Measurements from ENCODE around the gene BEND4.

BEND4 gene

GRCh38 chr4:42123071-42123644 lies 29.3 kb downstream of the BEND4 start:
- no peak for TF ChIP-seq PPARA (CRISPR knock-in tag; IDR thresholded peaks at IDR 0.05; ENCODE audit: borderline replicate concordance)
- TF ChIP-seq OSR1 (CRISPR knock-in tag; IDR thresholded peaks at IDR 0.05): no peak
- TF ChIP-seq ISL1 (CRISPR knock-in tag; IDR thresholded peaks at IDR 0.05): no peak
- no peak for TF ChIP-seq BACH2 (CRISPR knock-in tag; IDR thresholded peaks at IDR 0.05; ENCODE audit: borderline replicate concordance)
- TF ChIP-seq ZFP3 (CRISPR knock-in tag; IDR thresholded peaks at IDR 0.05): no peak
- no peak for TF ChIP-seq GLIS3 (CRISPR knock-in tag; IDR thresholded peaks at IDR 0.05)
- no peak for TF ChIP-seq ZC3H10 (CRISPR knock-in tag; IDR thresholded peaks at IDR 0.05)
- TF ChIP-seq ZNF70 (CRISPR knock-in tag; IDR thresholded peaks at IDR 0.05): no peak
- no peak for TF ChIP-seq ZNF8 (CRISPR knock-in tag; IDR thresholded peaks at IDR 0.05)
- no peak for TF ChIP-seq TCF4 (CRISPR knock-in tag; IDR thresholded peaks at IDR 0.05; ENCODE audit: borderline replicate concordance)
- no peak for TF ChIP-seq PATZ1 (CRISPR knock-in tag; IDR thresholded peaks at IDR 0.05; ENCODE audit: borderline replicate concordance)
- TF ChIP-seq, protein P1, sequence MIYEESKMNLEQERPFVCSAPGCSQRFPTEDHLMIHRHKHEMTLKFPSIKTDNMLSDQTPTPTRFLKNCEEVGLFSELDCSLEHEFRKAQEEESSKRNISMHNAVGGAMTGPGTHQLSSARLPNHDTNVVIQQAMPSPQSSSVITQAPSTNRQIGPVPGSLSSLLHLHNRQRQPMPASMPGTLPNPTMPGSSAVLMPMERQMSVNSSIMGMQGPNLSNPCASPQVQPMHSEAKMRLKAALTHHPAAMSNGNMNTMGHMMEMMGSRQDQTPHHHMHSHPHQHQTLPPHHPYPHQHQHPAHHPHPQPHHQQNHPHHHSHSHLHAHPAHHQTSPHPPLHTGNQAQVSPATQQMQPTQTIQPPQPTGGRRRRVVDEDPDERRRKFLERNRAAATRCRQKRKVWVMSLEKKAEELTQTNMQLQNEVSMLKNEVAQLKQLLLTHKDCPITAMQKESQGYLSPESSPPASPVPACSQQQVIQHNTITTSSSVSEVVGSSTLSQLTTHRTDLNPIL (CRISPR knock-in tag; IDR thresholded peaks at IDR 0.05; ENCODE audit: low read depth): no peak
- TF ChIP-seq SNAI2 (CRISPR knock-in tag; IDR thresholded peaks at IDR 0.05): no peak
- no peak for TF ChIP-seq ESRRG (CRISPR knock-in tag; IDR thresholded peaks at IDR 0.05)
- TF ChIP-seq CSDC2 (CRISPR knock-in tag; IDR thresholded peaks at IDR 0.05): no peak
- no peak for TF ChIP-seq ZFP30 (CRISPR knock-in tag; IDR thresholded peaks at IDR 0.05)
- no peak for TF ChIP-seq ZNF565 (CRISPR knock-in tag; conservative IDR thresholded peaks at IDR 0.05; ENCODE audit: low read depth)
- no peak for ATAC-seq

GRCh38 chr4:42122237-42122636 lies 30.2 kb downstream of the BEND4 start:
- TF ChIP-seq TSHZ2 (CRISPR knock-in tag; IDR thresholded peaks at IDR 0.05) (no peak), CSDC2 (CRISPR knock-in tag; IDR thresholded peaks at IDR 0.05) (no peak), TCF4 (CRISPR knock-in tag; IDR thresholded peaks at IDR 0.05; ENCODE audit: borderline replicate concordance) (no peak), ISL1 (CRISPR knock-in tag; IDR thresholded peaks at IDR 0.05) (no peak), ZNF8 (CRISPR knock-in tag; IDR thresholded peaks at IDR 0.05) (no peak), ZNF565 (CRISPR knock-in tag; conservative IDR thresholded peaks at IDR 0.05; ENCODE audit: low read depth) (no peak), RARB (CRISPR knock-in tag; IDR thresholded peaks at IDR 0.05) (no peak), ESRRG (CRISPR knock-in tag; IDR thresholded peaks at IDR 0.05) (no peak), ZFP3 (CRISPR knock-in tag; IDR thresholded peaks at IDR 0.05) (no peak), TOX (CRISPR knock-in tag; IDR thresholded peaks at IDR 0.05; ENCODE audit: borderline replicate concordance) (no peak), ZFP30 (CRISPR knock-in tag; IDR thresholded peaks at IDR 0.05) (no peak), SNAI2 (CRISPR knock-in tag; IDR thresholded peaks at IDR 0.05) (no peak)
- TF ChIP-seq, protein P1 (CRISPR knock-in tag; IDR thresholded peaks at IDR 0.05; ENCODE audit: low read depth): no peak
- TF ChIP-seq, protein P2, sequence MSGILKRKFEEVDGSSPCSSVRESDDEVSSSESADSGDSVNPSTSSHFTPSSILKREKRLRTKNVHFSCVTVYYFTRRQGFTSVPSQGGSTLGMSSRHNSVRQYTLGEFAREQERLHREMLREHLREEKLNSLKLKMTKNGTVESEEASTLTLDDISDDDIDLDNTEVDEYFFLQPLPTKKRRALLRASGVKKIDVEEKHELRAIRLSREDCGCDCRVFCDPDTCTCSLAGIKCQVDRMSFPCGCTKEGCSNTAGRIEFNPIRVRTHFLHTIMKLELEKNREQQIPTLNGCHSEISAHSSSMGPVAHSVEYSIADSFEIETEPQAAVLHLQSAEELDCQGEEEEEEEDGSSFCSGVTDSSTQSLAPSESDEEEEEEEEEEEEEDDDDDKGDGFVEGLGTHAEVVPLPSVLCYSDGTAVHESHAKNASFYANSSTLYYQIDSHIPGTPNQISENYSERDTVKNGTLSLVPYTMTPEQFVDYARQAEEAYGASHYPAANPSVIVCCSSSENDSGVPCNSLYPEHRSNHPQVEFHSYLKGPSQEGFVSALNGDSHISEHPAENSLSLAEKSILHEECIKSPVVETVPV (CRISPR knock-in tag; IDR thresholded peaks at IDR 0.05): no peak
- no peak for ATAC-seq

GRCh38 chr4:42119886-42120285 lies 32.6 kb downstream of the BEND4 start:
- ATAC-seq: no peak
- TF ChIP-seq SNAI2 (CRISPR knock-in tag; IDR thresholded peaks at IDR 0.05) (no peak), ZNF565 (CRISPR knock-in tag; conservative IDR thresholded peaks at IDR 0.05; ENCODE audit: low read depth) (no peak), ZNF70 (CRISPR knock-in tag; IDR thresholded peaks at IDR 0.05) (no peak), ISL1 (CRISPR knock-in tag; IDR thresholded peaks at IDR 0.05) (no peak), ARNTL (CRISPR knock-in tag; IDR thresholded peaks at IDR 0.05; ENCODE audit: borderline replicate concordance, low read depth) (no peak), GLIS3 (CRISPR knock-in tag; IDR thresholded peaks at IDR 0.05) (no peak), RARB (CRISPR knock-in tag; IDR thresholded peaks at IDR 0.05) (no peak), ESRRG (CRISPR knock-in tag; IDR thresholded peaks at IDR 0.05) (no peak), PPARA (CRISPR knock-in tag; IDR thresholded peaks at IDR 0.05; ENCODE audit: borderline replicate concordance) (no peak), ZC3H10 (CRISPR knock-in tag; IDR thresholded peaks at IDR 0.05) (no peak)
- TF ChIP-seq, protein P3, sequence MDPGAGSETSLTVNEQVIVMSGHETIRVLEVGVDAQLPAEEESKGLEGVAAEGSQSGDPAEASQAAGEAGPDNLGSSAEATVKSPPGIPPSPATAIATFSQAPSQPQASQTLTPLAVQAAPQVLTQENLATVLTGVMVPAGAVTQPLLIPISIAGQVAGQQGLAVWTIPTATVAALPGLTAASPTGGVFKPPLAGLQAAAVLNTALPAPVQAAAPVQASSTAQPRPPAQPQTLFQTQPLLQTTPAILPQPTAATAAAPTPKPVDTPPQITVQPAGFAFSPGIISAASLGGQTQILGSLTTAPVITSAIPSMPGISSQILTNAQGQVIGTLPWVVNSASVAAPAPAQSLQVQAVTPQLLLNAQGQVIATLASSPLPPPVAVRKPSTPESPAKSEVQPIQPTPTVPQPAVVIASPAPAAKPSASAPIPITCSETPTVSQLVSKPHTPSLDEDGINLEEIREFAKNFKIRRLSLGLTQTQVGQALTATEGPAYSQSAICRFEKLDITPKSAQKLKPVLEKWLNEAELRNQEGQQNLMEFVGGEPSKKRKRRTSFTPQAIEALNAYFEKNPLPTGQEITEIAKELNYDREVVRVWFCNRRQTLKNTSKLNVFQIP (CRISPR knock-in tag; IDR thresholded peaks at IDR 0.05; ENCODE audit: borderline replicate concordance, low read depth): no peak
- TF ChIP-seq, protein P1 (CRISPR knock-in tag; IDR thresholded peaks at IDR 0.05; ENCODE audit: low read depth): no peak
- TF ChIP-seq, protein P2 (CRISPR knock-in tag; IDR thresholded peaks at IDR 0.05): no peak

Data from SK-N-SH treated with all-trans-retinoic acid at 6 μM for 48 hours (cell line).